Measurements from ENCODE around the gene ZNF791.

Gene ZNF791

GRCh38 chr19:12657966-12658365, 47.2 kb downstream of the ZNF791 start:
- H3K23ac ChIP-seq (ENCODE audit: low read depth, low read length, poor library complexity) = peak overlapping the region; percentile 43
- H3K4me2 ChIP-seq (ENCODE audit: insufficient read depth, low read length, poor library complexity, severe bottlenecking) = no peak overlapping the region
- peaks cover 0 to 2% of the 10 kb centered on the region in 2 donors for H3K9me3 ChIP-seq (replicated peaks in 1 of 2; ENCODE audit: control insufficient read depth in 2 of 2, insufficient read depth in 1 of 2, low read depth in 1 of 2, low read length in 2 of 2)
- no peak overlapping the region for H2BK120ac ChIP-seq (ENCODE audit: low read depth, low read length)
- WGBS, 2 donors (ENCODE audit: extremely low coverage in 2 of 2, insufficient read length in 2 of 2, insufficient replicate concordance in 1 of 2) = no CpG with 5 or more reads among the region's 22 CpGs
- peaks cover 4% of the 10 kb centered on the region for H3K79me1 ChIP-seq (ENCODE audit: low read depth, low read length)
- no peak overlapping the region for H3K27ac ChIP-seq (replicated peaks; ENCODE audit: low read length)
- no peak overlapping the region for H4K8ac ChIP-seq (ENCODE audit: low read depth, low read length)
- H2BK12ac ChIP-seq (ENCODE audit: low read length) = peak overlapping the region; percentile 41
- peak overlapping the region; percentile 63 for H2AK5ac ChIP-seq (ENCODE audit: low read depth, low read length)
- H3K18ac ChIP-seq (ENCODE audit: low read length) = no peak overlapping the region
- DNase-seq (ENCODE audit: low spot score) = no peak
- H3K4ac ChIP-seq (ENCODE audit: low read length) = no peak overlapping the region
- H4K91ac ChIP-seq (ENCODE audit: low read depth, low read length, poor library complexity) = no peak overlapping the region
- no peak overlapping the region for H3K14ac ChIP-seq (ENCODE audit: low read length)
- H2BK15ac ChIP-seq (ENCODE audit: low read length) = no peak overlapping the region
- peak overlapping the region; percentile 24 for H2BK5ac ChIP-seq (ENCODE audit: low read length)
- H3K27me3 ChIP-seq (ENCODE audit: control insufficient read depth in 3 of 3, insufficient read depth in 3 of 3, low read depth in 1 of 3, low read length in 3 of 3) = no peaks in the 10 kb centered on the region
- no peak overlapping the region for H3K9ac ChIP-seq (ENCODE audit: low read depth, low read length, poor library complexity)
- no peak overlapping the region for H3K4me3 ChIP-seq (ENCODE audit: low read length in 2 of 2)
- no peaks in the 10 kb centered on the region for H3K4me1 ChIP-seq (ENCODE audit: control insufficient read depth in 2 of 2, insufficient read depth in 1 of 2, low read depth in 1 of 2, low read length in 2 of 2)
- H2AFZ ChIP-seq (ENCODE audit: low read length) = no peak overlapping the region
- H3K36me3 ChIP-seq (replicated peaks in 1 of 2; ENCODE audit: control insufficient read depth in 2 of 2, insufficient read depth in 2 of 2, low read length in 2 of 2) = peaks cover 28 to 69% of the 10 kb centered on the region in 2 donors

- no peak overlapping the region for H3K23ac ChIP-seq (ENCODE audit: low read depth, low read length, poor library complexity)
- H4K8ac ChIP-seq (ENCODE audit: low read depth, low read length) = no peak overlapping the region
- H3K18ac ChIP-seq (ENCODE audit: low read length) = no peak overlapping the region
- no peak overlapping the region for H2AK5ac ChIP-seq (ENCODE audit: low read depth, low read length)
- H3K27ac ChIP-seq (replicated peaks; ENCODE audit: low read length) = no peak overlapping the region
- no CpG with 5 or more reads among the region's 12 CpGs for WGBS, 2 donors (ENCODE audit: extremely low coverage in 2 of 2, insufficient read length in 2 of 2, insufficient replicate concordance in 1 of 2)
- no peak overlapping the region for H4K91ac ChIP-seq (ENCODE audit: low read depth, low read length, poor library complexity)
- no peak overlapping the region for H2AFZ ChIP-seq (ENCODE audit: low read length)
- no peak overlapping the region for H2BK120ac ChIP-seq (ENCODE audit: low read depth, low read length)
- H3K36me3 ChIP-seq (replicated peaks in 1 of 2; ENCODE audit: control insufficient read depth in 2 of 2, insufficient read depth in 2 of 2, low read length in 2 of 2) = peaks cover 33 to 76% of the 10 kb centered on the region in 2 donors
- H3K4ac ChIP-seq (ENCODE audit: low read length) = no peak overlapping the region
- H3K14ac ChIP-seq (ENCODE audit: low read length) = no peak overlapping the region
- no peak overlapping the region for H3K9ac ChIP-seq (ENCODE audit: low read depth, low read length, poor library complexity)
- H3K4me2 ChIP-seq (ENCODE audit: insufficient read depth, low read length, poor library complexity, severe bottlenecking) = no peak overlapping the region
- no peak overlapping the region for H2BK15ac ChIP-seq (ENCODE audit: low read length)
- peaks cover 3% of the 10 kb centered on the region for H3K79me1 ChIP-seq (ENCODE audit: low read depth, low read length)
- no peak for DNase-seq (ENCODE audit: low spot score)
- H2BK5ac ChIP-seq (ENCODE audit: low read length) = no peak overlapping the region
- peaks cover 0 to 2% of the 10 kb centered on the region in 2 donors for H3K9me3 ChIP-seq (replicated peaks in 1 of 2; ENCODE audit: control insufficient read depth in 2 of 2, insufficient read depth in 1 of 2, low read depth in 1 of 2, low read length in 2 of 2)
- no peak overlapping the region for H2BK12ac ChIP-seq (ENCODE audit: low read length)
- H3K27me3 ChIP-seq (ENCODE audit: control insufficient read depth in 3 of 3, insufficient read depth in 3 of 3, low read depth in 1 of 3, low read length in 3 of 3) = no peaks in the 10 kb centered on the region
- H3K4me1 ChIP-seq (ENCODE audit: control insufficient read depth in 2 of 2, insufficient read depth in 1 of 2, low read depth in 1 of 2, low read length in 2 of 2) = peaks cover 0 to under 1% of the 10 kb centered on the region in 2 donors
- no peak overlapping the region for H3K4me3 ChIP-seq (ENCODE audit: low read length in 2 of 2)
Measured at GRCh38 chr19:12660980-12661379, 50.3 kb downstream of the ZNF791 start.

- Histone ChIP-seq H2BK12ac (ENCODE audit: low read length) (no peak overlapping the region), H3K4ac (ENCODE audit: low read length) (no peak overlapping the region), H2BK5ac (ENCODE audit: low read length) (no peak overlapping the region), H2AFZ (ENCODE audit: low read length) (no peak overlapping the region), H3K9ac (ENCODE audit: low read depth, low read length, poor library complexity) (peak overlapping the region; percentile 13), H3K4me2 (ENCODE audit: insufficient read depth, low read length, poor library complexity, severe bottlenecking) (no peak overlapping the region), H2BK15ac (ENCODE audit: low read length) (no peak overlapping the region), H3K27ac (replicated peaks; ENCODE audit: low read length) (no peak overlapping the region), H3K27me3 (ENCODE audit: control insufficient read depth in 3 of 3, insufficient read depth in 3 of 3, low read depth in 1 of 3, low read length in 3 of 3) (no peaks in the 10 kb centered on the region), H3K4me3 (ENCODE audit: low read length in 2 of 2) (peak overlapping the region in 1 of 2 donors; percentile 67), H4K91ac (ENCODE audit: low read depth, low read length, poor library complexity) (no peak overlapping the region), H2AK5ac (ENCODE audit: low read depth, low read length) (no peak overlapping the region), H4K8ac (ENCODE audit: low read depth, low read length) (no peak overlapping the region), H3K4me1 (ENCODE audit: control insufficient read depth in 2 of 2, insufficient read depth in 1 of 2, low read depth in 1 of 2, low read length in 2 of 2) (peaks cover 11 to 17% of the 10 kb centered on the region in 2 donors), H2BK120ac (ENCODE audit: low read depth, low read length) (no peak overlapping the region), H3K9me3 (replicated peaks in 1 of 2; ENCODE audit: control insufficient read depth in 2 of 2, insufficient read depth in 1 of 2, low read depth in 1 of 2, low read length in 2 of 2) (no peaks in the 10 kb centered on the region), H3K79me1 (ENCODE audit: low read depth, low read length) (peaks cover 16% of the 10 kb centered on the region), H3K23ac (ENCODE audit: low read depth, low read length, poor library complexity) (peak overlapping the region; percentile 60), H3K36me3 (replicated peaks in 1 of 2; ENCODE audit: control insufficient read depth in 2 of 2, insufficient read depth in 2 of 2, low read length in 2 of 2) (peaks cover 31 to 62% of the 10 kb centered on the region in 2 donors), H3K14ac (ENCODE audit: low read length) (no peak overlapping the region), H3K18ac (ENCODE audit: low read length) (no peak overlapping the region)
- no peak for DNase-seq (ENCODE audit: low spot score)
- no CpG with 5 or more reads among the region's 29 CpGs for WGBS, 2 donors (ENCODE audit: extremely low coverage in 2 of 2, insufficient read length in 2 of 2, insufficient replicate concordance in 1 of 2)
Measured at GRCh38 chr19:12664406-12665280, 53.9 kb downstream of the ZNF791 start.

GRCh38 chr19:12665281-12665573, 54.5 kb downstream of the ZNF791 start:
- WGBS, 2 donors (ENCODE audit: extremely low coverage in 2 of 2, insufficient read length in 2 of 2, insufficient replicate concordance in 1 of 2) = no CpG with 5 or more reads among the region's 10 CpGs
- Histone ChIP-seq H3K4me1 (ENCODE audit: control insufficient read depth in 2 of 2, insufficient read depth in 1 of 2, low read depth in 1 of 2, low read length in 2 of 2) (peaks cover 14 to 20% of the 10 kb centered on the region in 2 donors), H2AFZ (ENCODE audit: low read length) (no peak overlapping the region)

More at GRCh38 chr19:12665281-12665573, 54.5 kb downstream of the ZNF791 start:
- Histone ChIP-seq H3K23ac (ENCODE audit: low read depth, low read length, poor library complexity) (no peak overlapping the region), H3K9ac (ENCODE audit: low read depth, low read length, poor library complexity) (no peak overlapping the region), H2BK12ac (ENCODE audit: low read length) (no peak overlapping the region), H4K91ac (ENCODE audit: low read depth, low read length, poor library complexity) (no peak overlapping the region), H2BK120ac (ENCODE audit: low read depth, low read length) (no peak overlapping the region), H3K36me3 (replicated peaks in 1 of 2; ENCODE audit: control insufficient read depth in 2 of 2, insufficient read depth in 2 of 2, low read length in 2 of 2) (peaks cover 28 to 57% of the 10 kb centered on the region in 2 donors), H2BK15ac (ENCODE audit: low read length) (no peak overlapping the region), H3K79me1 (ENCODE audit: low read depth, low read length) (peaks cover 21% of the 10 kb centered on the region), H3K18ac (ENCODE audit: low read length) (no peak overlapping the region), H3K4me3 (ENCODE audit: low read length in 2 of 2) (peak overlapping the region in 1 of 2 donors; percentile 67), H2BK5ac (ENCODE audit: low read length) (no peak overlapping the region), H4K8ac (ENCODE audit: low read depth, low read length) (no peak overlapping the region), H3K27me3 (ENCODE audit: control insufficient read depth in 3 of 3, insufficient read depth in 3 of 3, low read depth in 1 of 3, low read length in 3 of 3) (no peaks in the 10 kb centered on the region), H3K4ac (ENCODE audit: low read length) (no peak overlapping the region), H3K4me2 (ENCODE audit: insufficient read depth, low read length, poor library complexity, severe bottlenecking) (no peak overlapping the region), H3K27ac (replicated peaks; ENCODE audit: low read length) (no peak overlapping the region), H2AK5ac (ENCODE audit: low read depth, low read length) (no peak overlapping the region), H3K9me3 (replicated peaks in 1 of 2; ENCODE audit: control insufficient read depth in 2 of 2, insufficient read depth in 1 of 2, low read depth in 1 of 2, low read length in 2 of 2) (no peaks in the 10 kb centered on the region), H3K14ac (ENCODE audit: low read length) (no peak overlapping the region)
- no peak for DNase-seq (ENCODE audit: low spot score)

Measured in neuronal stem cell (in vitro differentiated cells).